SH-SY5Y (cell line): ENCODE measurements around the gene NCBP2.

ENCODE experiments used
- GATA2 ChIP-seq: IDR thresholded peaks from 2 replicates; pipeline ENCODE4 v1.6.1; 2011; ENCODE audit warnings: mild to moderate bottlenecking, low read depth, low read length
- GATA3 ChIP-seq: IDR thresholded peaks from 2 replicates; pipeline ENCODE4 v1.6.1; 2011; ENCODE audit warnings: low read depth, mild to moderate bottlenecking, low read length, moderate library complexity

GRCh38 chr3:196903740-196904139 is 38.6 kb downstream of the NCBP2 start:
- TF ChIP-seq GATA3 (no peak), GATA2 (no peak)
